DOHH2 (cell line): ENCODE measurements around the gene RAD52.

ENCODE experiments used
- H3F3A ChIP-seq: fragments of 200-600 bp; sonication (generic), shearing (Covaris generic); 2 replicates; pipeline ENCODE4 v1.6.0; 2016; ENCODE audit warnings: antibody characterized with exemption, mild to moderate bottlenecking; ENCODE audit not compliant: control insufficient read depth, insufficient read depth
- H3K27ac ChIP-seq: fragments of 200-600 bp; sonication (generic); 2 replicates; pipeline ENCODE4 v1.5.1; 2014; ENCODE audit warnings: low read depth, mild to moderate bottlenecking, low read length, moderate library complexity
- H3K27me3 ChIP-seq: fragments of 200-600 bp; sonication (generic); 2 replicates; pipeline ENCODE4 v1.6.1; 2014; ENCODE audit warnings: mild to moderate bottlenecking, low read length, mixed read lengths; ENCODE audit not compliant: control insufficient read depth
- H3K36me3 ChIP-seq: fragments of 200-600 bp; sonication (generic); 2 replicates; pipeline ENCODE4 v1.6.1; 2014; ENCODE audit warnings: mild to moderate bottlenecking, low read length, moderate library complexity, mixed read lengths; ENCODE audit not compliant: control insufficient read depth
- H3K4me1 ChIP-seq: fragments of 200-600 bp; sonication (generic); 2 replicates; pipeline ENCODE4 v1.6.1; 2014; ENCODE audit warnings: mild to moderate bottlenecking, low read length, mixed read lengths; ENCODE audit not compliant: control insufficient read depth
- H3K4me2 ChIP-seq: fragments of 200-600 bp; sonication (generic); 2 replicates; pipeline ENCODE4 v1.6.0; 2014; ENCODE audit warnings: mild to moderate bottlenecking, low read length, moderate library complexity
- H3K4me3 ChIP-seq: fragments of 200-600 bp; sonication (generic); 2 replicates; pipeline ENCODE4 v1.5.1; 2014; ENCODE audit warnings: mild to moderate bottlenecking, low read length, mixed read lengths
- H3K79me2 ChIP-seq: fragments of 200-600 bp; sonication (generic); 2 replicates; pipeline ENCODE4 v1.6.1; 2014; ENCODE audit warnings: mild to moderate bottlenecking, low read length, mixed read lengths; ENCODE audit not compliant: control insufficient read depth
- H3K9me2 ChIP-seq: fragments of 200-600 bp; sonication (generic); replicated peaks from 2 replicates; pipeline ENCODE4 v1.6.1; 2014; ENCODE audit warnings: mild to moderate bottlenecking, low read length, mixed read lengths; ENCODE audit not compliant: control insufficient read depth
- H3K9me3 ChIP-seq: fragments of 200-600 bp; sonication (generic); 2 replicates; pipeline ENCODE4 v1.6.1; 2014; ENCODE audit warnings: antibody characterized with exemption, low read length, mixed read lengths; ENCODE audit not compliant: control insufficient read depth, insufficient read depth
- H4K20me1 ChIP-seq: fragments of 200-600 bp; sonication (generic); 2 replicates; pipeline ENCODE4 v1.6.0; 2014; ENCODE audit warnings: low read depth, mild to moderate bottlenecking, antibody characterized with exemption, low read length, moderate library complexity; ENCODE audit not compliant: control insufficient read depth, insufficient read depth
- EZH2phosphoT487 ChIP-seq: fragments of 200-600 bp; sonication (generic); IDR thresholded peaks from 2 replicates; pipeline ENCODE4 v1.6.1; 2017; ENCODE audit warnings: borderline replicate concordance, mild to moderate bottlenecking, antibody characterized with exemption, low read length, moderate library complexity, mixed read lengths
- TF ChIP-seq, protein P1 (sequence below): fragments of 200-600 bp; sonication (generic); IDR thresholded peaks from one replicate; pipeline ENCODE4 v1.5.1; 2014; ENCODE audit warnings: antibody characterized with exemption, mild to moderate bottlenecking, low read depth, low read length; ENCODE audit not compliant: poor library complexity, severe bottlenecking

Gene RAD52

DNA sequence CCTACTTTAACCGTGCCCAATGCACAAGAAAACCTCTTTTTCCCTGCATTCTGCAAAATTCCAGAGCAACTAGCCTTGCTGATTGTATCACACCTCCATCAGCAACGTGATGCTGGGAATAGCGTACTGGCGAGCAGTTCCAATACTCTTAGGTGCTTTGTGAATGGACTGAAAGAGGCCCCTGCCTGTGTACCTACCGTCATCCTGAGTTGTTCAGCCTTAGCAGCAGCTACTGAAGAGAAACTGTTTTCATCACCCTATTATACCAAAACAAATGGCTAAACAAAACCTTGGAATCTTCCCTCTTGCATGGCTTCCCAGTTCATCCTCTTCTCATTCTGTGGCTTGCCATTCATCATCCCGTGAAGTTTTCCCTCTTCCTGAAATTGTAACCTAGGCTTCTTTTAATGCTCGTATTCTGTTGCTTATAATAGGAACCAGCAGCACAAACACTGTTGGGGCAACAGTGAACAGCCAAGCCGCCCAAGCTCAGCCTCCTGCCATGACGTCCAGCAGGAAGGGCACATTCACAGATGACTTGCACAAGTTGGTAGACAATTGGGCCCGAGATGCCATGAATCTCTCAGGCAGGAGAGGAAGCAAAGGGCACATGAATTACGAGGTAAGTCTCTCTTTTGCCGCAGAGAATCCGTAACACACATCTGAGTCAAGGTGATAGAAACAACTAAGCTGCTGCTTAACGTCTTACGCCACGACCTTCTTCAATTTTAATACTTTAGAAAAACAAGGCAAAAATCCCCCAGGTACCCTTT lies 41.9 kb downstream of the RAD52 start:
- TF ChIP-seq, protein P1, sequence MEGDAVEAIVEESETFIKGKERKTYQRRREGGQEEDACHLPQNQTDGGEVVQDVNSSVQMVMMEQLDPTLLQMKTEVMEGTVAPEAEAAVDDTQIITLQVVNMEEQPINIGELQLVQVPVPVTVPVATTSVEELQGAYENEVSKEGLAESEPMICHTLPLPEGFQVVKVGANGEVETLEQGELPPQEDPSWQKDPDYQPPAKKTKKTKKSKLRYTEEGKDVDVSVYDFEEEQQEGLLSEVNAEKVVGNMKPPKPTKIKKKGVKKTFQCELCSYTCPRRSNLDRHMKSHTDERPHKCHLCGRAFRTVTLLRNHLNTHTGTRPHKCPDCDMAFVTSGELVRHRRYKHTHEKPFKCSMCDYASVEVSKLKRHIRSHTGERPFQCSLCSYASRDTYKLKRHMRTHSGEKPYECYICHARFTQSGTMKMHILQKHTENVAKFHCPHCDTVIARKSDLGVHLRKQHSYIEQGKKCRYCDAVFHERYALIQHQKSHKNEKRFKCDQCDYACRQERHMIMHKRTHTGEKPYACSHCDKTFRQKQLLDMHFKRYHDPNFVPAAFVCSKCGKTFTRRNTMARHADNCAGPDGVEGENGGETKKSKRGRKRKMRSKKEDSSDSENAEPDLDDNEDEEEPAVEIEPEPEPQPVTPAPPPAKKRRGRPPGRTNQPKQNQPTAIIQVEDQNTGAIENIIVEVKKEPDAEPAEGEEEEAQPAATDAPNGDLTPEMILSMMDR, result no peak
- TF ChIP-seq EZH2phosphoT487, result no peak
- no peaks in the 10 kb centered on the region for H3K9me3 ChIP-seq
- H3K4me3 ChIP-seq, result no peak overlapping the region
- H3K27me3 ChIP-seq, result no peaks in the 10 kb centered on the region
- no peaks in the 10 kb centered on the region for H3K9me2 ChIP-seq
- H3K27ac ChIP-seq, result no peak overlapping the region
- H4K20me1 ChIP-seq, result no peaks in the 10 kb centered on the region; the same call in 1 of the 2 replicates
- no peaks in the 10 kb centered on the region for H3K79me2 ChIP-seq
- H3K4me2 ChIP-seq, result no peak overlapping the region
- peaks cover 7% of the 10 kb centered on the region; the same call in 1 of the 2 replicates for H3K4me1 ChIP-seq
- peaks cover 18% of the 10 kb centered on the region for H3F3A ChIP-seq
- H3K36me3 ChIP-seq, result peaks cover 89% of the 10 kb centered on the region

DNA sequence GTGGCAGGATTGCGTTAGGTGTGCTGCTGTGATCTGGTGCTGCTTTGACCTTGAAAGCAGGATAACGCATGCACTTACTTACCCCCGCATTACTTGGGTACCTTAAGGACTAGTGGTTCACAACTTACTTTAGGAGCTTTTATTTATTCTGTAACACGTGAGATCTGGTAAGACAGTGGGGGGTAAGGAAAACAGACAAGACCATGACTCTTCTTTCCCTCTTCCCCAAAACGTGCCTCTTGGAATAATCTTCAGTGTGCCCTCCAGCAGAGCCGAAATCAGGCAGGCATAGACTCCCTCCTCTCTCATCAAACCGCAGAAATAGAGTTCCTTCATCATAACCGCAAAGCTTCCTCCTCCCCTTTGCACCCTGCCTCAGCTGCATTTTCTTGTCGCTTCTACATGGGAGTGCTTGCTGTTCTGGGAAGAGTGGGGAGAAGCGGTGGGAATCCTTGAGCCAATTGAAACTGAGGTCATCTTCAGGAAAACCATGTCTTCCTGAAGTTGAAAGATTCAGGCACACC lies 43.4 kb downstream of the RAD52 start:
- Histone ChIP-seq H3K79me2 (no peaks in the 10 kb centered on the region), H3K27ac (no peak overlapping the region), H3F3A (peaks cover 11% of the 10 kb centered on the region), H3K36me3 (peaks cover 90% of the 10 kb centered on the region), H3K4me3 (no peak overlapping the region), H3K27me3 (no peaks in the 10 kb centered on the region), H3K4me2 (no peak overlapping the region), H3K9me3 (no peaks in the 10 kb centered on the region), H3K4me1 (peaks cover 7% of the 10 kb centered on the region; the same call in 1 of the 2 replicates), H4K20me1 (no peaks in the 10 kb centered on the region; the same call in 1 of the 2 replicates), H3K9me2 (no peaks in the 10 kb centered on the region)
- TF ChIP-seq, protein P1, result no peak
- TF ChIP-seq EZH2phosphoT487, result no peak

DNA sequence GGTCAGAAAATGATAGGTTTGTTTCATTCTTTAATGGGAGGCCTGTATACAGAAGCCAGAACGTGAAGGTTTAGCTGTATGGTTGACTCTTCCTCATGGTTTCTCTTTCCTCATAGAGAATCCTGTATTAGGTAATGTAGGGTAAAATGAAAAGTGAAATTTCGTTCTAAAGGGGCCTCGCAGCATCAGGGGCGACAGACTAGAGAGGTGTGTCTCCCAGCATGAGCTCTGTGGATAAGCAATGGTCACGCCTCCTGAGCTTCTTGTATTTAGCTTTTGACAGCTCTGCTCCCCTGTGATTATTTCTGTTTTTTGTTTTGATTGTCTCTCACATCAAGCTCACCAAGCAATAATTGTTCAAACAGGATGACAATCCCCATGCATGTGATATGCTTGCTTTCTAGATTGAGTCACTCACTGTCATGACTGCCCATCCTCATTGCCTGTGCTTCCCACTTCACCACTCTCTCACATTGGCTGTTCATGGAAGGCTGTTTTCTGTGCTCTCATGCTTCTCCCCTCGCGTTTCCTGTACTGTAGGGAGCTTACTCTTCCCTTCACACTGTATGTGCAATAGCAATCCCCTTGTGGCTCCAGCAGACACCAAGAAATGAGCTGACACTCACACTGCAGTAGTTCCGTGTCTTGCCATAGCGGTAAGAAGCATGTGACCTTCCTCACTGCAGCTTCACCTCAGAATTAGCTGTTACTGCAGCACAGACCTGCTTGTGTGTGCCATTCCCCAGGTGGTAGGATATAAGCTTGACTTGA lies 44.0 kb downstream of the RAD52 start:
- no peak overlapping the region for H3K4me3 ChIP-seq
- H3K27me3 ChIP-seq, result no peaks in the 10 kb centered on the region
- no peak overlapping the region for H3K4me2 ChIP-seq
- H4K20me1 ChIP-seq, result no peaks in the 10 kb centered on the region; the same call in 1 of the 2 replicates
- H3K9me3 ChIP-seq, result no peaks in the 10 kb centered on the region
- TF ChIP-seq, protein P1, result no peak
- no peak for TF ChIP-seq EZH2phosphoT487
- peaks cover 7% of the 10 kb centered on the region; the same call in 1 of the 2 replicates for H3F3A ChIP-seq
- peaks cover 90% of the 10 kb centered on the region for H3K36me3 ChIP-seq
- no peaks in the 10 kb centered on the region for H3K79me2 ChIP-seq
- H3K27ac ChIP-seq, result no peak overlapping the region
- H3K4me1 ChIP-seq, result peaks cover 6% of the 10 kb centered on the region; the same call in 1 of the 2 replicates
- no peaks in the 10 kb centered on the region for H3K9me2 ChIP-seq
